Coronary artery (tissue), 2 donors: ENCODE results near the gene FCRLA.
"Not testable (repeated sequence)": the region's sequence is repeated elsewhere in the genome, so short reads cannot be mapped to it uniquely, and the experiment has no call there.

Source experiments
- DNase-seq: peaks from one replicate; pipeline ENCODE4 v3.0.0-alpha.2; 2017; ENCODE audit warnings: low spot score
- H3K27ac ChIP-seq, 2 donors: fragments of 200-600 bp; sonication (generic); one replicate each; pipeline ENCODE4 v1.5.1; 2016 to 2019
- H3K4me3 ChIP-seq: fragments of 200-600 bp; sonication (generic); 2 replicates; pipeline ENCODE4 v1.5.1; 2016; ENCODE audit warnings: mild to moderate bottlenecking, moderate library complexity
- TF ChIP-seq, protein P1 (sequence below): fragments of 200-600 bp; sonication (generic); IDR thresholded peaks from one replicate; pipeline ENCODE4 v1.5.1; 2019; ENCODE audit warnings: antibody characterized with exemption

The FCRLA gene, protein sequence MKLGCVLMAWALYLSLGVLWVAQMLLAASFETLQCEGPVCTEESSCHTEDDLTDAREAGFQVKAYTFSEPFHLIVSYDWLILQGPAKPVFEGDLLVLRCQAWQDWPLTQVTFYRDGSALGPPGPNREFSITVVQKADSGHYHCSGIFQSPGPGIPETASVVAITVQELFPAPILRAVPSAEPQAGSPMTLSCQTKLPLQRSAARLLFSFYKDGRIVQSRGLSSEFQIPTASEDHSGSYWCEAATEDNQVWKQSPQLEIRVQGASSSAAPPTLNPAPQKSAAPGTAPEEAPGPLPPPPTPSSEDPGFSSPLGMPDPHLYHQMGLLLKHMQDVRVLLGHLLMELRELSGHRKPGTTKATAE

GRCh38 chr1:161706482-161707347 is at the start of gene FCRLA:
Gene FCRLA, plus strand, starts transcription at chr1:161707229. Its CDS starts 36 bp downstream, at chr1:161707265.
- TF ChIP-seq, protein P1, sequence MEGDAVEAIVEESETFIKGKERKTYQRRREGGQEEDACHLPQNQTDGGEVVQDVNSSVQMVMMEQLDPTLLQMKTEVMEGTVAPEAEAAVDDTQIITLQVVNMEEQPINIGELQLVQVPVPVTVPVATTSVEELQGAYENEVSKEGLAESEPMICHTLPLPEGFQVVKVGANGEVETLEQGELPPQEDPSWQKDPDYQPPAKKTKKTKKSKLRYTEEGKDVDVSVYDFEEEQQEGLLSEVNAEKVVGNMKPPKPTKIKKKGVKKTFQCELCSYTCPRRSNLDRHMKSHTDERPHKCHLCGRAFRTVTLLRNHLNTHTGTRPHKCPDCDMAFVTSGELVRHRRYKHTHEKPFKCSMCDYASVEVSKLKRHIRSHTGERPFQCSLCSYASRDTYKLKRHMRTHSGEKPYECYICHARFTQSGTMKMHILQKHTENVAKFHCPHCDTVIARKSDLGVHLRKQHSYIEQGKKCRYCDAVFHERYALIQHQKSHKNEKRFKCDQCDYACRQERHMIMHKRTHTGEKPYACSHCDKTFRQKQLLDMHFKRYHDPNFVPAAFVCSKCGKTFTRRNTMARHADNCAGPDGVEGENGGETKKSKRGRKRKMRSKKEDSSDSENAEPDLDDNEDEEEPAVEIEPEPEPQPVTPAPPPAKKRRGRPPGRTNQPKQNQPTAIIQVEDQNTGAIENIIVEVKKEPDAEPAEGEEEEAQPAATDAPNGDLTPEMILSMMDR = no peak
- DNase-seq = no peak
- H3K27ac ChIP-seq = peak within 1 kb of the TSS; percentile 63 to 74
- no peak within 1 kb of the TSS for H3K4me3 ChIP-seq

DNA sequence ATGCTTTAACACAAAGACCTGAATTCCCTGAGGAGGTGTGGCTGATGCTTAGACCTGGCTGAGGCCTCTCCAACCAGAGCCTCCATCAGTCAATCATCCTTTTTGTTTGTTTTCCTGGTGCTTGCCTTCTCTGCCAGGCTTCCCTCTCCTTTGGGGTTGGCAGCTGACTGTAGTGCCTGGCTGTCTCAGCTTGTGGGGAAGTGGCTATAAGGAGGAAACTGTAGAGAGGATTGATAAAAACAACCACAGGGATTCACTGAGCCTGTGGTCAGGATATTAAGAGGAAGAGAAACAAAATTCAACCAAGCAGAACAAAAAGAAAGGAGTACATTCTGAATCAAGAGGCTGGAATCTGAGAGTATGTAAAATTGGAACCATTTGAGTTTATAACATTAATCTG is 48.5 kb upstream of the FCRLA start:
- H3K27ac ChIP-seq, H3K4me3 ChIP-seq, DNase-seq: not testable (repeated sequence)

- H3K4me3 ChIP-seq, DNase-seq, H3K27ac ChIP-seq: not testable (repeated sequence)
These were observed 45.2 kb upstream of the FCRLA start for GRCh38 chr1:161661660-161662311.

GRCh38 chr1:161662684-161663339 is 44.2 kb upstream of the FCRLA start, which contains the start of gene FCGR2B:
Gene FCGR2B, plus strand, starts transcription at chr1:161663143. Its CDS starts 99 bp downstream, at chr1:161663242.
- H3K4me3 ChIP-seq, H3K27ac ChIP-seq, DNase-seq: not testable (repeated sequence)

DNA sequence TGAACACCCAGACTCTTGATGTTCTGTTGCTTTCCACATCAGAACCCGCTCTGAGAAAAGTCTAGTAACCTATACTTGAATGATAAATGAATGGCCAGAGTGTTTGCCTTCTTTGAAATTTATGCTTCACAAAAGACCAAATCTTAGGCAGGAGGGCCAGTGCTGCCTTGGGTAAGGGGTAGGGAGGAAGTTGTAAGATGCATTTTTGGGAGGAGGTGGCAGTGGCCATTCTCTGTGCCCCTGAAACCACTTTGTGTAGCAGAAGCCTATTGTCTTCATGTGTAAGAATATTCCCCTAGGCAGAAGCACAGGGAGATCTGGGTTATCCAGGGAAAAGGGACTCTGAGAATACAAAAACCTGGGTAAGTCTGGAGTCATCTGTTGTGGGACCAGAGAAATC is 43.5 kb upstream of the FCRLA start:
- not testable (repeated sequence) for DNase-seq, H3K27ac ChIP-seq, H3K4me3 ChIP-seq

DNA sequence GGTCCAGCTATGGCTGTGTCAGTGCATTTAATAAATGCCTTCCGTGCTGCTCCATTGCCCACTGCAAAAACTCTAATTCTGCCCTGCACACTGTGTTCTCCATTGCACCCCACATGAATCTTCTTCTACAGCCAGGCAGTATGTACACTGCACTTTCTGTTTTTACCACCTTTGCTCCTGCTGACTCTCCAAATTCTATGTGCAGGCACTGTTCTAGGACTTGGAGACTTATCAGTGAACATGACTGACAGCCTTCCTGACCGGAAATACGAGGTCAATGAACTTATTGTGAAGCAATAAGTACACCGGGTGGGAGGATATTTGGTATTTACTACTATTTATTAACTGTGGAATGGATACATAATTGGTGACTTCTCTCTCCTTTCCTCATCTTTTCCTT is 42.3 kb upstream of the FCRLA start:
- not testable (repeated sequence) for H3K4me3 ChIP-seq, DNase-seq, H3K27ac ChIP-seq

GRCh38 chr1:161671045-161672020 is 35.7 kb upstream of the FCRLA start:
- not testable (repeated sequence) for H3K27ac ChIP-seq, H3K4me3 ChIP-seq, DNase-seq

- not testable (repeated sequence) for H3K4me3 ChIP-seq, DNase-seq, H3K27ac ChIP-seq
These were observed 33.6 kb upstream of the FCRLA start for GRCh38 chr1:161673437-161673836.

- DNase-seq, H3K4me3 ChIP-seq, H3K27ac ChIP-seq: not testable (repeated sequence)
These were observed 32.6 kb upstream of the FCRLA start for GRCh38 chr1:161674447-161674846.

DNA sequence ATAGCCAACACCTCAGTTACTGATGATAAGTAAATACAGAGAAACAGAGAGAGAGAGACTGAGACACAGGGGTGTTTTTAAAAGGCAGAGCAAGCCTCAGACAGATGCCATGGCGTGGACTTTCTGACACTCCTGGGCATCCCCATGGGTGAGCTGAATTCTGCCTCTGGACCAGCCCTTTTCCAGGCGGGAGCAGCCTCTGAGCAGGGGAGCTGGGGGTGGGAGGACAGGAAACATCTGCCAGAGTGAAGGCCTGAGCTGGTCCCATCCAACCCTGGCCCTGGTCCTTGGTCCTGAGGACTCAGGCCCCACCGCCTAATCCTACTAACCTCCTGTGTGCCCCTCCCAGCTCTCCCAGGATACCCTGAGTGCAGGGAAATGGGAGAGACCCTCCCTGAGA is 32.1 kb upstream of the FCRLA start:
- not testable (repeated sequence) for H3K4me3 ChIP-seq, H3K27ac ChIP-seq, DNase-seq

DNA sequence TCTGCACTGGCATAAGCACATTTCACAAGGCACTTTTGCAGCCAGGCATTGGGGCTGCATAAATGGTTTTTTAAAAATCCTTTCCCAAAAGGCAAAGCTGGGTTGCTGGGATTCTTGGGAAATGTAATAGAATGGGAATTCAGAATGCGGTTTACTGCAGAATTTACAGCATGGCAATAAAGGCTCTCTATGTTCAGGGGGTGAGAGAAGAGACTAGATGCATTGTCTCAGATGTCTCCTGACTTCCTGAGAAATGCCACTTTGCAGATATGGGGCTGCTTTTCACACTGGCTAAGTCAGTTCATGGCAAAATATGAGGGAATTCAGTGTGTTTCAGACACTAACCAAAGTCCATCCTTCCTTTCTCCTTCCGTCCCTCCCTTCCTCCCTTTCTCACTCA is 30.6 kb upstream of the FCRLA start:
- Histone ChIP-seq H3K27ac (no peak overlapping the region), H3K4me3 (no peak overlapping the region)
- TF ChIP-seq, protein P1 = no peak
- no peak for DNase-seq
